WI38 (cell line): ENCODE results near the gene AACS.

Experiments used
- H3K4me3 ChIP-seq: 2 replicates; pipeline ENCODE4 v1.5.1; 2011; ENCODE audit warnings: low read depth, mild to moderate bottlenecking, control low read depth, low read length
- CTCF ChIP-seq: IDR thresholded peaks from 2 replicates; pipeline ENCODE4 v1.5.1; 2012; ENCODE audit warnings: low read depth, mild to moderate bottlenecking, control low read depth, low read length

AACS gene

GRCh38 chr12:125185740-125186470, 120.7 kb downstream of the AACS start, which contains the start of gene TMEM132B:
Gene TMEM132B (plus strand): TSS chr12:125186386.
- peak within 1 kb of the TSS; percentile 26 for H3K4me3 ChIP-seq
- no peak for TF ChIP-seq CTCF

- peak overlapping the region; percentile 24; the same call in 1 of the 2 replicates for H3K4me3 ChIP-seq
Measured at GRCh38 chr12:125186471-125187147, 121.4 kb downstream of the AACS start.

GRCh38 chr12:125187148-125187745, 122.0 kb downstream of the AACS start:
- H3K4me3 ChIP-seq: peak overlapping the region; percentile 24; the same call in 1 of the 2 replicates
- TF ChIP-seq CTCF: no peak

More at GRCh38 chr12:125186471-125187147, 121.4 kb downstream of the AACS start:
- no peak for TF ChIP-seq CTCF

- no peak overlapping the region for H3K4me3 ChIP-seq
- TF ChIP-seq CTCF: no peak
Measured at GRCh38 chr12:125187780-125188741, 122.8 kb downstream of the AACS start.

GRCh38 chr12:125189015-125189414, 123.8 kb downstream of the AACS start:
- TF ChIP-seq CTCF: no peak
- no peak overlapping the region for H3K4me3 ChIP-seq

GRCh38 chr12:125189502-125189901, 124.3 kb downstream of the AACS start:
- TF ChIP-seq CTCF: no peak
- no peak overlapping the region for H3K4me3 ChIP-seq
